Measurements from ENCODE around the gene SLC49A3. TPM values are rescaled to one million over a fixed set of nuclear protein-coding genes. Genes with fewer than 3 reads are reported as not detected.

The SLC49A3 gene
- total RNA-seq, 1 experiment from 2014 or later, result not detected

- H3K27ac ChIP-seq (ENCODE audit: low read length), result no peak overlapping the region
- H3K79me2 ChIP-seq (ENCODE audit: low read length), result no peaks in the 10 kb centered on the region
- intact Hi-C loops (cut with micrococcal nuclease), result no loop called here
- H3K4me3 ChIP-seq (ENCODE audit: low read length), result no peak overlapping the region
- no peak for DNase-seq
- ATAC-seq, result no peak
- no TSS peak for BruUV-seq (replicated peaks)
- no peaks in the 10 kb centered on the region for H3K4me1 ChIP-seq (ENCODE audit: insufficient read depth, low read length)
- H3K9ac ChIP-seq (ENCODE audit: low read length), result no peak overlapping the region
- H3K27me3 ChIP-seq (ENCODE audit: low read length), result no peaks in the 10 kb centered on the region
- H2AFZ ChIP-seq (ENCODE audit: low read length), result no peak overlapping the region
- no peaks in the 10 kb centered on the region for H3K36me3 ChIP-seq (ENCODE audit: low read depth, low read length)
- no peaks in the 10 kb centered on the region for H3F3A ChIP-seq (ENCODE audit: low read length, unreplicated experiment)
- no peak overlapping the region for H3K4me2 ChIP-seq (ENCODE audit: low read length)
- ChIA-PET CTCF (no interaction called here), POLR2A (ENCODE audit: unreplicated experiment) (no interaction called here)
- no peaks in the 10 kb centered on the region for H3K9me3 ChIP-seq (ENCODE audit: low read length)
- TF ChIP-seq EZH2phosphoT487 (IDR thresholded peaks at IDR 0.05; ENCODE audit: borderline replicate concordance, low read length) (no peak), CTCF (conservative IDR thresholded peaks at IDR 0.05; ENCODE audit: low read depth, low read length) (no peak), EZH2 (IDR thresholded peaks at IDR 0.05; ENCODE audit: low read length, unreplicated experiment) (no peak)
- no peaks in the 10 kb centered on the region for H3K9me2 ChIP-seq (replicated peaks; ENCODE audit: low read length)
- H4K20me1 ChIP-seq (ENCODE audit: low read length), result no peaks in the 10 kb centered on the region
Measured at GRCh38 chr4:663438-664428, 25.2 kb downstream of the SLC49A3 start.

- no peaks in the 10 kb centered on the region for H3K9me3 ChIP-seq (ENCODE audit: low read length)
- no TSS peak for BruUV-seq (replicated peaks)
- H3K9ac ChIP-seq (ENCODE audit: low read length), result no peak overlapping the region
- no peak overlapping the region for H3K27ac ChIP-seq (ENCODE audit: low read length)
- H2AFZ ChIP-seq (ENCODE audit: low read length), result no peak overlapping the region
- no peaks in the 10 kb centered on the region for H3K9me2 ChIP-seq (replicated peaks; ENCODE audit: low read length)
- no peaks in the 10 kb centered on the region for H3F3A ChIP-seq (ENCODE audit: low read length, unreplicated experiment)
- no peaks in the 10 kb centered on the region for H3K79me2 ChIP-seq (ENCODE audit: low read length)
- TF ChIP-seq EZH2phosphoT487 (IDR thresholded peaks at IDR 0.05; ENCODE audit: borderline replicate concordance, low read length) (no peak), EZH2 (IDR thresholded peaks at IDR 0.05; ENCODE audit: low read length, unreplicated experiment) (no peak), CTCF (conservative IDR thresholded peaks at IDR 0.05; ENCODE audit: low read depth, low read length) (no peak)
- ATAC-seq (no peak), DNase-seq (no peak)
- ChIA-PET CTCF (no interaction called here), POLR2A (ENCODE audit: unreplicated experiment) (no interaction called here)
- H3K36me3 ChIP-seq (ENCODE audit: low read depth, low read length), result no peaks in the 10 kb centered on the region
- no peak overlapping the region for H3K4me2 ChIP-seq (ENCODE audit: low read length)
- H3K4me3 ChIP-seq (ENCODE audit: low read length), result no peak overlapping the region
- H3K4me1 ChIP-seq (ENCODE audit: insufficient read depth, low read length), result no peaks in the 10 kb centered on the region
- H3K27me3 ChIP-seq (ENCODE audit: low read length), result no peaks in the 10 kb centered on the region
- no peaks in the 10 kb centered on the region for H4K20me1 ChIP-seq (ENCODE audit: low read length)
- intact Hi-C loops (cut with micrococcal nuclease), result no loop called here
Measured at GRCh38 chr4:663046-663437, 25.9 kb downstream of the SLC49A3 start.
